ENCODE measurements around the gene SHKBP1. TPM values are rescaled to one million over a fixed set of nuclear protein-coding genes. Genes with fewer than 3 reads are reported as not detected.
"Not testable (repeated sequence)": the region's sequence is repeated elsewhere in the genome, so short reads cannot be mapped to it uniquely, and the experiment has no call there.

SHKBP1 gene
- total RNA-seq, 1 donor from 2014 or later, result 28.6 TPM

GRCh38 chr19:40580619-40581018 lies 3.9 kb downstream of the SHKBP1 start:
- no peak for DNase-seq (ENCODE audit: low spot score)
- intact Hi-C loops (cut with DNase I), result no loop called here

GRCh38 chr19:40581531-40581930 lies 4.9 kb downstream of the SHKBP1 start:
- DNase-seq (ENCODE audit: low spot score), result no peak
- intact Hi-C loops (cut with DNase I), result no loop called here

GRCh38 chr19:40582467-40582866 lies 5.8 kb downstream of the SHKBP1 start:
- intact Hi-C loops (cut with DNase I), result no loop called here
- no peak for DNase-seq (ENCODE audit: low spot score)

- no peak for DNase-seq (ENCODE audit: low spot score)
- intact Hi-C loops (cut with DNase I), result no loop called here
Measured at GRCh38 chr19:40583283-40583682, 6.6 kb downstream of the SHKBP1 start.

GRCh38 chr19:40584007-40584406 lies 7.3 kb downstream of the SHKBP1 start:
- no peak for DNase-seq (ENCODE audit: low spot score)
- intact Hi-C loops (cut with DNase I), result no loop called here

- intact Hi-C loops (cut with DNase I), result no loop called here
- DNase-seq (ENCODE audit: low spot score), result no peak
Measured at GRCh38 chr19:40585241-40585981, 8.7 kb downstream of the SHKBP1 start.

GRCh38 chr19:40585982-40586422 lies 9.3 kb downstream of the SHKBP1 start:
- DNase-seq (ENCODE audit: low spot score), result no peak
- intact Hi-C loops (cut with DNase I), result no loop called here

GRCh38 chr19:40586611-40587010 lies 9.9 kb downstream of the SHKBP1 start:
- intact Hi-C loops (cut with DNase I), result no loop called here
- no peak for DNase-seq (ENCODE audit: low spot score)

- intact Hi-C loops (cut with DNase I), result no loop called here
- no peak for DNase-seq (ENCODE audit: low spot score)
Measured at GRCh38 chr19:40588110-40588854, 11.6 kb downstream of the SHKBP1 start.

GRCh38 chr19:40588926-40589569 lies 12.4 kb downstream of the SHKBP1 start:
- no peak for DNase-seq (ENCODE audit: low spot score)
- intact Hi-C loops (cut with DNase I), result no loop called here

GRCh38 chr19:40589591-40590429 lies 13.1 kb downstream of the SHKBP1 start:
- intact Hi-C loops (cut with DNase I), result no loop called here
- DNase-seq (ENCODE audit: low spot score), result no peak

- intact Hi-C loops (cut with DNase I), result no loop called here
- no peak for DNase-seq (ENCODE audit: low spot score)
Measured at GRCh38 chr19:40590464-40591265, 14.0 kb downstream of the SHKBP1 start.

- DNase-seq (ENCODE audit: low spot score); intact Hi-C loops (cut with DNase I): not testable (repeated sequence)
Measured at GRCh38 chr19:40591724-40592123, 15.1 kb downstream of the SHKBP1 start.

GRCh38 chr19:40592170-40592569 lies 15.5 kb downstream of the SHKBP1 start:
- DNase-seq (ENCODE audit: low spot score), result no peak
- intact Hi-C loops (cut with DNase I), result no loop called here

- intact Hi-C loops (cut with DNase I), result no loop called here
Measured at GRCh38 chr19:40594255-40594654, 17.6 kb downstream of the SHKBP1 start.

GRCh38 chr19:40594657-40595091 lies 18.0 kb downstream of the SHKBP1 start:
- intact Hi-C loops (cut with DNase I), result loop anchor here (5.0 kb wide), 1 partner anchor 457 kb away; no protein-coding TSS in a partner anchor
- no peak for DNase-seq (ENCODE audit: low spot score)

More at GRCh38 chr19:40594255-40594654, 17.6 kb downstream of the SHKBP1 start:
- no peak for DNase-seq (ENCODE audit: low spot score)

- DNase-seq (ENCODE audit: low spot score), result no peak
- intact Hi-C loops (cut with DNase I), result loop anchor here (5.0 kb wide), 1 partner anchor 459 kb away; no protein-coding TSS in a partner anchor
Measured at GRCh38 chr19:40596608-40597328, 20.1 kb downstream of the SHKBP1 start.

GRCh38 chr19:40597329-40597838 lies 20.7 kb downstream of the SHKBP1 start:
- no peak for DNase-seq (ENCODE audit: low spot score)
- intact Hi-C loops (cut with DNase I), result loop anchor here (5.0 kb wide), 1 partner anchor 460 kb away; no protein-coding TSS in a partner anchor

Data from cardiac septum (tissue), 1 donor.